Measurements from ENCODE around the gene PRKAR2B. TPM values are rescaled to one million over a fixed set of nuclear protein-coding genes. Genes with fewer than 3 reads are reported as not detected.
"Not testable (repeated sequence)": the region's sequence is repeated elsewhere in the genome, so short reads cannot be mapped to it uniquely, and the experiment has no call there.

The PRKAR2B gene
- total and polyA plus RNA-seq, 2 donors (not counting 1 experiment from before 2014, with no cell fraction given), result 0.07 to 0.81 TPM

DNA sequence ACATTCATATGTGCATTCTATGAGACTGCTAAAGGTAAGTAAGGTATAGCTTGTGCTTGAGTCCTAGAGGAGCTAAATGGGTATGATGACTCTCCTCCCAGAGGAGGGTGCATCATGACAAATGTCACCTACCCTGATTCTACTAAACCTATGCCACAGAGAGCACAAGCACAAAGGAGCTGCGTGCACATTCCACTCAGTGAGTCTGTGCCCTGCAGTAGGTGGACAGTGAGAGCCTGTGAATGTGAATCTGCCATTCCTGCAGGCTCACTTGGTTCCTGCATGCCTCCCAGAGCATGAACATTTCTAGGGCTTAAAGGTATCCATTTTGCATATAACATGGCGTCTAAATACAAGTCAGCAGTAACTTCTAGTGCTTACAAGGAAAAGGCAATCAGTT lies 46.8 kb downstream of the PRKAR2B start:
- H4K20me1 ChIP-seq (ENCODE audit: control insufficient read depth, insufficient read depth, low read length, poor library complexity, severe bottlenecking), result no peaks in the 10 kb centered on the region
- H3K9ac ChIP-seq (ENCODE audit: low read length), result no peak overlapping the region
- no peaks in the 10 kb centered on the region for H3K4me1 Mint-ChIP-seq
- no peaks in the 10 kb centered on the region for H3K27me3 ChIP-seq (replicated peaks in 1 of 4; ENCODE audit: control extremely low read depth in 1 of 4, control insufficient read depth in 3 of 4, insufficient read depth in 4 of 4, low read length in 3 of 4)
- 60% methylated on average over 1 of the region's 2 CpGs for WGBS (ENCODE audit: insufficient coverage)
- POLR2A ChIA-PET, result no interaction called here
- TF ChIP-seq, protein P1, sequence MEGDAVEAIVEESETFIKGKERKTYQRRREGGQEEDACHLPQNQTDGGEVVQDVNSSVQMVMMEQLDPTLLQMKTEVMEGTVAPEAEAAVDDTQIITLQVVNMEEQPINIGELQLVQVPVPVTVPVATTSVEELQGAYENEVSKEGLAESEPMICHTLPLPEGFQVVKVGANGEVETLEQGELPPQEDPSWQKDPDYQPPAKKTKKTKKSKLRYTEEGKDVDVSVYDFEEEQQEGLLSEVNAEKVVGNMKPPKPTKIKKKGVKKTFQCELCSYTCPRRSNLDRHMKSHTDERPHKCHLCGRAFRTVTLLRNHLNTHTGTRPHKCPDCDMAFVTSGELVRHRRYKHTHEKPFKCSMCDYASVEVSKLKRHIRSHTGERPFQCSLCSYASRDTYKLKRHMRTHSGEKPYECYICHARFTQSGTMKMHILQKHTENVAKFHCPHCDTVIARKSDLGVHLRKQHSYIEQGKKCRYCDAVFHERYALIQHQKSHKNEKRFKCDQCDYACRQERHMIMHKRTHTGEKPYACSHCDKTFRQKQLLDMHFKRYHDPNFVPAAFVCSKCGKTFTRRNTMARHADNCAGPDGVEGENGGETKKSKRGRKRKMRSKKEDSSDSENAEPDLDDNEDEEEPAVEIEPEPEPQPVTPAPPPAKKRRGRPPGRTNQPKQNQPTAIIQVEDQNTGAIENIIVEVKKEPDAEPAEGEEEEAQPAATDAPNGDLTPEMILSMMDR (IDR thresholded peaks at IDR 0.05), result no peak
- TF ChIP-seq EZH2 (IDR thresholded peaks at IDR 0.05; ENCODE audit: borderline replicate concordance, insufficient read depth, low read depth, low read length, poor library complexity, severe bottlenecking), result no peak
- H3K4me1 ChIP-seq (ENCODE audit: control insufficient read depth in 2 of 2, insufficient read depth in 2 of 2, low read length in 2 of 2), result no peaks in the 10 kb centered on the region
- intact Hi-C loops (cut with micrococcal nuclease), result no loop called here
- no peaks in the 10 kb centered on the region for H3K9me3 ChIP-seq (ENCODE audit: control extremely low read depth in 1 of 3, control insufficient read depth in 2 of 3, insufficient read depth in 1 of 3, low read length in 2 of 3)
- DNase-seq (no peak), ATAC-seq (ENCODE audit: low read depth) (no peak)
- CTCF ChIA-PET, result no interaction called here
- H3K4me2 ChIP-seq (replicated peaks; ENCODE audit: low read depth, low read length, poor library complexity, severe bottlenecking), result no peak overlapping the region
- no peak overlapping the region for H3K4me3 ChIP-seq (ENCODE audit: control extremely low read depth in 1 of 5, extremely low read depth in 1 of 5, insufficient read depth in 1 of 5, low read depth in 2 of 5, low read length in 4 of 5)
- no peaks in the 10 kb centered on the region for H3K9me3 Mint-ChIP-seq (ENCODE audit: insufficient read depth)
- no peak overlapping the region for H3K27ac ChIP-seq (ENCODE audit: low read length in 2 of 2)
- no peak overlapping the region for H2AFZ ChIP-seq (ENCODE audit: insufficient read depth, low read depth, low read length, poor library complexity, severe bottlenecking)
- no peaks in the 10 kb centered on the region for H3K36me3 ChIP-seq (replicated peaks in 1 of 2; ENCODE audit: control extremely low read depth in 1 of 2, control insufficient read depth in 1 of 2, extremely low read depth in 1 of 2, insufficient read depth in 2 of 2, low read length in 1 of 2)
- no peaks in the 10 kb centered on the region for H3K79me2 ChIP-seq (ENCODE audit: control insufficient read depth, insufficient read depth, low read length)
- no peak overlapping the region for H3K4me3 Mint-ChIP-seq
- H3K27ac Mint-ChIP-seq, result no peak overlapping the region
- peaks cover 4% of the 10 kb centered on the region for H3K27me3 Mint-ChIP-seq

DNA sequence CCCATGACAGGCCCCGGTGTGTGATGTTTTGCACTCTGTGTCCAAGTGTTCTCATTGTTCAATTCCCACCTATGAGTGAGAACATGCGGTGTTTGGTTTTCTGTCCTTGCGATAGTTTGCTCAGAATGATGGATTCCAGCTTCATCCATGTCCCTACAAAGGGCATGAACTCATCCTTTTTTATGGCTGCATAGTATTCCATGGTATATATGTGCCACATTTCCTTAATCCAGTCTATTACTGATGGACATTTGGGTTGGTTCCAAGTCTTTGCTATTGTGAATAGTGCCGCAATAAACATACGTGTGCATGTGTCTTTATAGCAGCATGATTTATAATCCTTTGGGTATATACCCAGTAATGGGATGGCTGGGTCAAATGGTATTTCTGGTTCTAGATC lies 49.2 kb downstream of the PRKAR2B start:
- not testable (repeated sequence) for DNase-seq, H3K4me3 Mint-ChIP-seq
- no CpG with 5 or more reads among the region's 5 CpGs for WGBS (ENCODE audit: insufficient coverage)

GRCh38 chr7:107099154-107099553 lies 54.6 kb downstream of the PRKAR2B start:
- DNase-seq; H3K27me3 ChIP-seq (replicated peaks in 1 of 4; ENCODE audit: control extremely low read depth in 1 of 4, control insufficient read depth in 3 of 4, insufficient read depth in 4 of 4, low read length in 3 of 4); H3K4me3 ChIP-seq (ENCODE audit: control extremely low read depth in 1 of 5, extremely low read depth in 1 of 5, insufficient read depth in 1 of 5, low read depth in 2 of 5, low read length in 4 of 5); H3K9me3 Mint-ChIP-seq (ENCODE audit: insufficient read depth); H3K4me1 ChIP-seq (ENCODE audit: control insufficient read depth in 2 of 2, insufficient read depth in 2 of 2, low read length in 2 of 2); ATAC-seq (ENCODE audit: low read depth); H3K27ac Mint-ChIP-seq; H3K9ac ChIP-seq (ENCODE audit: low read length); H3K4me2 ChIP-seq (replicated peaks; ENCODE audit: low read depth, low read length, poor library complexity, severe bottlenecking); H3K79me2 ChIP-seq (ENCODE audit: control insufficient read depth, insufficient read depth, low read length); H3K27ac ChIP-seq (ENCODE audit: low read length in 2 of 2); CTCF ChIA-PET; POLR2A ChIA-PET; H2AFZ ChIP-seq (ENCODE audit: insufficient read depth, low read depth, low read length, poor library complexity, severe bottlenecking); intact Hi-C loops (cut with micrococcal nuclease); H3K36me3 ChIP-seq (replicated peaks in 1 of 2; ENCODE audit: control extremely low read depth in 1 of 2, control insufficient read depth in 1 of 2, extremely low read depth in 1 of 2, insufficient read depth in 2 of 2, low read length in 1 of 2); H4K20me1 ChIP-seq (ENCODE audit: control insufficient read depth, insufficient read depth, low read length, poor library complexity, severe bottlenecking); H3K4me3 Mint-ChIP-seq; H3K4me1 Mint-ChIP-seq: not testable (repeated sequence)
- 95% methylated on average over 10 of the region's 12 CpGs for WGBS (ENCODE audit: insufficient coverage)
- peaks cover 19% of the 10 kb centered on the region for H3K27me3 Mint-ChIP-seq
- peaks cover 0 to 12% (median 0%) of the 10 kb centered on the region in 3 donors for H3K9me3 ChIP-seq (ENCODE audit: control extremely low read depth in 1 of 3, control insufficient read depth in 2 of 3, insufficient read depth in 1 of 3, low read length in 2 of 3)

More for the DNA sequence above, 49.2 kb downstream of the PRKAR2B start:
- H3K9ac ChIP-seq (ENCODE audit: low read length); CTCF ChIA-PET; H3K79me2 ChIP-seq (ENCODE audit: control insufficient read depth, insufficient read depth, low read length); H3K9me3 Mint-ChIP-seq (ENCODE audit: insufficient read depth); H3K4me1 Mint-ChIP-seq; H2AFZ ChIP-seq (ENCODE audit: insufficient read depth, low read depth, low read length, poor library complexity, severe bottlenecking); H4K20me1 ChIP-seq (ENCODE audit: control insufficient read depth, insufficient read depth, low read length, poor library complexity, severe bottlenecking); intact Hi-C loops (cut with micrococcal nuclease); H3K4me3 ChIP-seq (ENCODE audit: control extremely low read depth in 1 of 5, extremely low read depth in 1 of 5, insufficient read depth in 1 of 5, low read depth in 2 of 5, low read length in 4 of 5); H3K27ac Mint-ChIP-seq; H3K27ac ChIP-seq (ENCODE audit: low read length in 2 of 2); H3K4me2 ChIP-seq (replicated peaks; ENCODE audit: low read depth, low read length, poor library complexity, severe bottlenecking); H3K27me3 ChIP-seq (replicated peaks in 1 of 4; ENCODE audit: control extremely low read depth in 1 of 4, control insufficient read depth in 3 of 4, insufficient read depth in 4 of 4, low read length in 3 of 4); H3K4me1 ChIP-seq (ENCODE audit: control insufficient read depth in 2 of 2, insufficient read depth in 2 of 2, low read length in 2 of 2); H3K9me3 ChIP-seq (ENCODE audit: control extremely low read depth in 1 of 3, control insufficient read depth in 2 of 3, insufficient read depth in 1 of 3, low read length in 2 of 3); H3K36me3 ChIP-seq (replicated peaks in 1 of 2; ENCODE audit: control extremely low read depth in 1 of 2, control insufficient read depth in 1 of 2, extremely low read depth in 1 of 2, insufficient read depth in 2 of 2, low read length in 1 of 2); ATAC-seq (ENCODE audit: low read depth); POLR2A ChIA-PET: not testable (repeated sequence)
- H3K27me3 Mint-ChIP-seq, result peaks cover 13% of the 10 kb centered on the region
